ENCODE measurements around the gene IL6R. TPM values are rescaled to one million over a fixed set of nuclear protein-coding genes. Genes with fewer than 3 reads are reported as not detected.

Gene IL6R
- total RNA-seq, 1 experiment from 2014 or later = 0.80 TPM

- DNase-seq (ENCODE audit: low read depth) = no peak
These were observed 22.3 kb downstream of the IL6R start for GRCh38 chr1:154427173-154428139.

GRCh38 chr1:154429118-154429517, 24.0 kb downstream of the IL6R start:
- DNase-seq (ENCODE audit: low read depth) = no peak

GRCh38 chr1:154429841-154430611, 24.9 kb downstream of the IL6R start:
- no peak for DNase-seq (ENCODE audit: low read depth)

GRCh38 chr1:154430903-154431302, 25.8 kb downstream of the IL6R start:
- no peak for DNase-seq (ENCODE audit: low read depth)

GRCh38 chr1:154431586-154432373, 26.6 kb downstream of the IL6R start:
- peak; percentile 97 for DNase-seq (ENCODE audit: low read depth)

- peak; percentile 69 for DNase-seq (ENCODE audit: low read depth)
These were observed 28.1 kb downstream of the IL6R start for GRCh38 chr1:154433161-154433764.

GRCh38 chr1:154434346-154435085, 29.4 kb downstream of the IL6R start:
- DNase-seq (ENCODE audit: low read depth) = no peak

GRCh38 chr1:154435599-154436200, 30.6 kb downstream of the IL6R start:
- no peak for DNase-seq (ENCODE audit: low read depth)

GRCh38 chr1:154436433-154436832, 31.3 kb downstream of the IL6R start:
- no peak for DNase-seq (ENCODE audit: low read depth)

GRCh38 chr1:154440036-154440804, 35.1 kb downstream of the IL6R start:
- DNase-seq (ENCODE audit: low read depth) = no peak

GRCh38 chr1:154441241-154441888, 36.2 kb downstream of the IL6R start:
- DNase-seq (ENCODE audit: low read depth) = no peak

- peak; percentile 80 for DNase-seq (ENCODE audit: low read depth)
These were observed 37.0 kb downstream of the IL6R start for GRCh38 chr1:154442006-154442740.

GRCh38 chr1:154443274-154444013, 38.3 kb downstream of the IL6R start:
- no peak for DNase-seq (ENCODE audit: low read depth)

GRCh38 chr1:154445040-154445472, 39.9 kb downstream of the IL6R start:
- peak; percentile 86 for DNase-seq (ENCODE audit: low read depth)

- DNase-seq (ENCODE audit: low read depth) = peak; percentile 79
These were observed 41.1 kb downstream of the IL6R start for GRCh38 chr1:154446292-154446691.

GRCh38 chr1:154446789-154447188, 41.6 kb downstream of the IL6R start:
- DNase-seq (ENCODE audit: low read depth) = no peak

GRCh38 chr1:154448331-154448811, 43.2 kb downstream of the IL6R start:
- DNase-seq (ENCODE audit: low read depth) = no peak
